GM12878 (cell line): ENCODE results near the gene RRM2. TPM values are rescaled to one million over a fixed set of nuclear protein-coding genes. Genes with fewer than 3 reads are reported as not detected.

Experiments used
- ATAC-seq: fragments of 200-7000 bp; cut with Tn5 transposase; 3 replicates; pipeline ENCODE4 v1.9.1; 2020; ENCODE audit warnings: mild to moderate bottlenecking, moderate library complexity
- BruUV-seq: library from RNA; stranded (reverse); fragments of 400-500 nt; replicated peaks from 2 replicates; lab custom pipeline; 2021; lab: Mats Ljungman, UMichigan
- CTCF ChIA-PET: fragments of 300-600 bp; sonication (Branson Sonifier 250); formaldehyde crosslinking; extraction: SDS; loops from one replicate; lab custom pipeline; 2021; ENCODE audit warnings: inconsistent platforms; lab: Yijun Ruan, JAX
- POLR2A ChIA-PET: fragments of 350-600 bp; formaldehyde crosslinking; extraction: SDS; loops from one replicate; lab custom pipeline; 2021; ENCODE audit warnings: inconsistent platforms; lab: Charles Lee
- RAD21 ChIA-PET: fragments of 300-600 bp; sonication (Branson Sonifier 250); formaldehyde crosslinking; loops from one replicate; lab custom pipeline; 2023; ENCODE audit warnings: antibody characterized with exemption; ENCODE audit not compliant: unreplicated experiment; lab: Charles Lee
- SMC1A ChIA-PET: fragments of 300-600 bp; sonication (Branson Sonifier 250); formaldehyde crosslinking; loops from one replicate; lab custom pipeline; 2023; ENCODE audit not compliant: unreplicated experiment, uncharacterized antibody; lab: Charles Lee
- DNase-seq: peaks from one replicate; pipeline ENCODE4 v3.0.0-alpha.2; 2011; ENCODE audit warnings: low read depth, low spot score
- FAIRE-seq: peaks from 3 replicates; lab custom pipeline; 2011; peaks lifted over from hg19 to GRCh38; lab: Jason Lieb, UNC
- H2AFZ ChIP-seq: 2 replicates; pipeline ENCODE4 v1.6.0; 2011; ENCODE audit warnings: low read depth, low read length, control low read depth; ENCODE audit not compliant: control insufficient read depth
- H3K27ac ChIP-seq: 2 replicates; pipeline ENCODE4 v1.5.1; 2011; ENCODE audit warnings: control low read depth; ENCODE audit not compliant: control insufficient read depth, insufficient read depth
- H3K27me3 ChIP-seq, 2 experiments: replicated peaks in 1 of 2; 2 replicates each; pipeline versions ENCODE4 v1.6.0 to v1.6.1; 2011; ENCODE audit warnings: low read length in 1 of 2; ENCODE audit not compliant: control insufficient read depth in 2 of 2, insufficient read depth in 2 of 2
- H3K36me3 ChIP-seq, 2 experiments: 2 replicates each; pipeline ENCODE4 v1.5.1; 2011; ENCODE audit warnings: low read length in 1 of 2; ENCODE audit not compliant: control insufficient read depth in 2 of 2, insufficient read depth in 2 of 2
- H3K4me1 ChIP-seq: 2 replicates; pipeline ENCODE4 v1.6.1; 2011; ENCODE audit warnings: mild to moderate bottlenecking, low read length, moderate library complexity, mixed read lengths; ENCODE audit not compliant: control insufficient read depth, insufficient read depth
- H3K4me2 ChIP-seq: 2 replicates; pipeline ENCODE4 v1.6.0; 2011; ENCODE audit warnings: control low read depth; ENCODE audit not compliant: control insufficient read depth, insufficient read depth
- H3K4me3 ChIP-seq: fragments of 200-600 bp; sonication (generic); 2 replicates; pipeline ENCODE4 v1.5.1; 2016
- H3K79me2 ChIP-seq: 2 replicates; pipeline ENCODE4 v1.6.0; 2011; ENCODE audit warnings: low read length; ENCODE audit not compliant: control insufficient read depth, insufficient read depth
- H3K9ac ChIP-seq: 2 replicates; pipeline ENCODE4 v1.8.0; 2011; ENCODE audit warnings: low read length, control low read depth, mixed read lengths; ENCODE audit not compliant: control insufficient read depth, insufficient read depth
- H3K9me3 ChIP-seq: replicated peaks from 3 replicates; pipeline ENCODE4 v1.5.1; 2011; ENCODE audit warnings: mild to moderate bottlenecking, low read length; ENCODE audit not compliant: control insufficient read depth, insufficient read depth
- H4K20me1 ChIP-seq: 2 replicates; pipeline ENCODE4 v1.6.0; 2011; ENCODE audit not compliant: control insufficient read depth, insufficient read depth
- MYC ChIP-seq: IDR thresholded peaks from 2 replicates; pipeline ENCODE4 v1.6.1; 2011; ENCODE audit warnings: mild to moderate bottlenecking, low read length, moderate library complexity, inconsistent platforms; ENCODE audit not compliant: insufficient read depth, insufficient replicate concordance, insufficient read length, severe bottlenecking
- POLR2A ChIP-seq: IDR thresholded peaks from 2 replicates; pipeline ENCODE4 v1.6.1; 2011; ENCODE audit warnings: low read depth, mild to moderate bottlenecking, low read length
- TCF7 ChIP-seq: IDR thresholded peaks from 2 replicates; pipeline ENCODE4 v1.6.1; 2014; ENCODE audit warnings: antibody characterized with exemption, borderline replicate concordance
- YBX1 ChIP-seq: fragments of 450-650 bp; IDR thresholded peaks from 2 replicates; pipeline ENCODE4 v1.6.1; 2016; ENCODE audit warnings: antibody characterized with exemption
- ZZZ3 ChIP-seq: IDR thresholded peaks from 2 replicates; pipeline ENCODE4 v1.6.1; 2011; ENCODE audit warnings: low read depth; ENCODE audit not compliant: control insufficient read depth, insufficient read length
- WGBS: methylation state at CpG from one replicate; pipeline ENCODE4 v1.1.6; 2016; ENCODE audit warnings: low lambda C conversion rate; ENCODE audit not compliant: insufficient replicate concordance, insufficient coverage; ENCODE audit errors: missing lambda C conversion rate; 5-methylcytosine and 5-hydroxymethylcytosine counted together
- in situ Hi-C: fragments of 300-500 bp; cut with MboI; formaldehyde crosslinking; loops from 9 replicates; pipeline ENCODE4 v1.14.3; 2018; ENCODE audit warnings: mixed read lengths
- intact Hi-C: fragments of 100-400 bp; cut with micrococcal nuclease; formaldehyde crosslinking; loops from one replicate; pipeline ENCODE4 v1.14.2; 2022; ENCODE audit not compliant: unreplicated experiment
- polyA plus RNA-seq, 11 experiments: library from polyadenylated mRNA; depleted of rRNA in 4 of 11; unstranded in 6 of 11; stranded (reverse) in 5 of 11; fragments of >200 nt; fragmentation: Nextera tagmentation in 4 of 11; fragmentation: Illumina TruSeq in 1 of 11; extraction: Ambion mirVana in 4 of 11; extraction: Trizol in 1 of 11; gene quantifications; 1 replicate in 1 of 11; 2 replicates in 10 of 11; pipeline versions ENCODE4 v1.2.1 to v1.2.3, GENCODE V29; 2011 to 2016; ENCODE audit warnings: inconsistent platforms in 2 of 11, missing spikeins in 2 of 11, low read depth in 1 of 11
- total RNA-seq, 4 experiments: library from RNA; depleted of rRNA in 3 of 4; stranded (reverse); fragments of >200 nt in 3 of 4; fragmentation: Illumina TruSeq in 1 of 4; extraction: Trizol in 1 of 4; gene quantifications; 2 replicates each; pipeline versions ENCODE4 v1.2.1 to v1.2.3, GENCODE V29; 2013 to 2021

The RRM2 gene
- total and polyA plus RNA-seq, 10 of the 15 experiments (the other 5 are each of a cell fraction or from before 2014, with no cell fraction given), result 54.4 to 771 (median 159) TPM

DNA sequence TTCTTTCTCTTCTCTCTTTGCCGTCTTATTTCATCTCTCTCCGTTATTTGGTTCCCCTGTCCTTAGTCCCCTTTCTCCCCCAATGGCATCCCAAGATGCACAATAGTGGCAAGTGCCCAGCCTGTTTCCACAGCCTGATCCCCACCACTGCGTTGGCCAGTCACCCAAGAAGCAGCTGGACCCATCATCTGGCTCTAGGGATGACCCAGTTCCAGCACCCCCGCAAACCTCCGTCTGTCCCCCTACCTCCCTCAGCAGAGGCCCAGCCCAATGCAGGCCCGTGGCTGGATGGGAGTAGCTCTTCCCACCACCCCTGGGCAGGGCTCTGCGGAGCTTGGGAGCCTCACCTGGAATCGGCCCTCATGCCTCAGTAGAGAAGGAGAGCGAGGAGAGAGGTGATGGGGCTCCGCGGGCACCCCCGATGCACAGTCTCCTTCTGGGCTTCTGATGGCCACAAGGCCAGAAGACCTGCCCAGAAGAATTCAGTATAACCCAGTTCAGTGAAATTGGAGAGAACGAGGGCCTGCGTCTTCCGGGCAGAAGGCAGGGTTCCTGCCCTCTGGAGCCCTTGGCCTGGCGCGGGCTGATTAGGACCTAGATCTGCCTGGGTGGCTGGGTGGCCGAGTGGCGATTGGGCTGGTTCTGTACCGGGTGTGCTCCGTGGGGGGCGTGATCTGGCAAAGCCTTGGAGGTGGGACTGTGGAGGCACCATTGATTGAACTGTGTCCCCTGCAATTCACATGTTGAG lies 50.9 kb downstream of the RRM2 start:
- H4K20me1 ChIP-seq, result no peaks in the 10 kb centered on the region; the same call in 1 of the 2 replicates
- H3K9me3 ChIP-seq, result no peaks in the 10 kb centered on the region
- TF ChIP-seq MYC, result no peak
- TF ChIP-seq POLR2A, result 0 out of 2 replicates have a peak, but pooled peaks have one; percentile 16
- TF ChIP-seq YBX1, result no peak
- no peak overlapping the region for H3K4me3 ChIP-seq
- peaks cover 0 to 4% of the 10 kb centered on the region in 2 experiments; a peak in 2 of 4 replicates for H3K36me3 ChIP-seq
- DNase-seq (no peak), FAIRE-seq (no peak), ATAC-seq (no peak)
- no peak overlapping the region for H3K27ac ChIP-seq
- no peak overlapping the region for H3K9ac ChIP-seq
- intact Hi-C loops (no loop called here), in situ Hi-C loops (no loop called here)
- H3K4me2 ChIP-seq, result no peak overlapping the region
- no peaks in the 10 kb centered on the region for H3K27me3 ChIP-seq
- ChIA-PET RAD21 (no interaction called here), SMC1A (interaction anchor here (0.8 kb wide), 1 partner anchor 12 kb away, joined by 3 read pairs; no protein-coding TSS in a partner anchor), POLR2A (no interaction called here), CTCF (interaction anchor here (0.6 to 0.8 kb wide), 2 partner anchors 9 to 128 kb away, joined by 3 read pairs; no protein-coding TSS in a partner anchor)
- no TSS peak for BruUV-seq
- H3K79me2 ChIP-seq, result no peaks in the 10 kb centered on the region
- no peaks in the 10 kb centered on the region for H3K4me1 ChIP-seq
- 88% methylated on average over 20 of the region's 22 CpGs for WGBS
- no peak overlapping the region for H2AFZ ChIP-seq

DNA sequence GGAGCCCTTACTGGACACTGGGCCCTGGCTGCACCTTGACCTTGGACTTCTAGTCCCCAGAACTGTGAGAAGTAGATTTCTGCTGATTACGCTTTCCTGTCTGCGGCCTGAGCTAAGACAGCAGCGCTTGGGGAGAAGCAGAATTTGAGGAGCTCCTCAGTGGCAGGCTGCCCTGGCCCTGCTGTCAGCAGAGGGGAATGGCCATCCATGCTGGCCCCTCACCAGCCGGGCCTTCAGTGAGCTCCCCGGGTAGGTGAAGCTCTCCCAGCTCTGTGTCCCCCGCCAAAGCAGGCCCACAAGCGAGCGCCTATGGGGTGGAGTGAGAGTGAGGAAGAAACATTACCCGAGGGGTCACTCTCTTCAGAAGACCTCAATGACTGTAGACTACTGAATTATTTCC lies 51.6 kb downstream of the RRM2 start:
- 96% methylated on average over 9 of the region's 9 CpGs for WGBS
- no peak overlapping the region for H3K27ac ChIP-seq
- no TSS peak for BruUV-seq
- no peak overlapping the region for H3K4me3 ChIP-seq
- DNase-seq (no peak), FAIRE-seq (no peak), ATAC-seq (no peak)
- H3K4me1 ChIP-seq, result no peaks in the 10 kb centered on the region
- TF ChIP-seq TCF7 (no peak), ZZZ3 (no peak)
- in situ Hi-C loops (no loop called here), intact Hi-C loops (no loop called here)
- RAD21 ChIA-PET, result no interaction called here
- no peak overlapping the region for H3K4me2 ChIP-seq
- POLR2A ChIA-PET, result no interaction called here
- CTCF ChIA-PET, result interaction anchor here (1.0 kb wide), 1 partner anchor 190 kb away, joined by 3 read pairs; no protein-coding TSS in a partner anchor
- H4K20me1 ChIP-seq, result no peaks in the 10 kb centered on the region; the same call in 1 of the 2 replicates
- H3K9me3 ChIP-seq, result no peaks in the 10 kb centered on the region
- H3K9ac ChIP-seq, result no peak overlapping the region
- no peak overlapping the region for H2AFZ ChIP-seq
- H3K27me3 ChIP-seq, result no peaks in the 10 kb centered on the region
- H3K79me2 ChIP-seq, result no peaks in the 10 kb centered on the region
- H3K36me3 ChIP-seq, result peaks cover 0 to 4% of the 10 kb centered on the region in 2 experiments; a peak in 2 of 4 replicates
- SMC1A ChIA-PET, result no interaction called here
